Esophagus squamous epithelium (tissue), 4 donors: Measurements from ENCODE around the gene CRYL1.

Experiments used
- POLR2A ChIP-seq, 4 donors: fragments of 450-650 bp; IDR thresholded peaks; one replicate each; pipeline ENCODE4 v1.6.1; 2017; ENCODE audit warnings: antibody characterized with exemption in 4 of 4, mild to moderate bottlenecking in 4 of 4, moderate library complexity in 3 of 4
- TF ChIP-seq, protein P1 (sequence below), 6 experiments: fragments of 450-650 bp in 4 of 6; fragments of 200-600 bp in 2 of 6; sonication (generic) in 2 of 6; IDR thresholded peaks; one replicate each; pipeline ENCODE4 v1.5.1; 2016 to 2019; ENCODE audit warnings: antibody characterized with exemption in 6 of 6, mild to moderate bottlenecking in 4 of 6, moderate library complexity in 4 of 6

DNA sequence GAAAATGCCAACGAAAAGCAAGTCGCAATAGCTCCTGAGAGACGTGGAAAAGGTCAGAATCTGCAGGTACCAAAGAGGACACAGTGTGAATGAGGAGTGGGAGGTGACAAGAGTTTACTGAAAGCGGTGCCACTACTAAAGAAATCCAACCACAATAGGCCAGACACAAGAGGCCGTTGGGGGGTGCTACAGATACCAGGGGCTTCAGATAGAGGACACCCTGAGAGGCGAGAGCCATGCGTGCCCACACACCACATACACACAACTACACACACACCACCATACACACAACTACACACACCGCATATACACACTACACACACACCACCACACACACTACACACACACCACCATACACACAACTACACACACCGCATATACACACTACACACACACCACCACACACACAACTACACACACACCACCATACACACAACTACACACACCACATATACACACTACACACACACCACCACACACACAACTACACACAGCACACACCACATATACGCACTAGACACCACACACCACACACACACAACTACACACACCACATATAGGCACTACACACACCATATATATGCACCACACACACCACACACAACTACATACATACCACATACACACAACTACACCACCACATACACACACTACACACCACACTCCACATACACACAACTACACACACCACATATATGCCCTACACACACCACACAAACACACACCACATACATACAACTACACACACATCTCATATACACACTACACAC lies 28.5 kb downstream of the CRYL1 start:
- TF ChIP-seq POLR2A (IDR thresholded peaks at IDR 0.05): no peak
- TF ChIP-seq, protein P1, sequence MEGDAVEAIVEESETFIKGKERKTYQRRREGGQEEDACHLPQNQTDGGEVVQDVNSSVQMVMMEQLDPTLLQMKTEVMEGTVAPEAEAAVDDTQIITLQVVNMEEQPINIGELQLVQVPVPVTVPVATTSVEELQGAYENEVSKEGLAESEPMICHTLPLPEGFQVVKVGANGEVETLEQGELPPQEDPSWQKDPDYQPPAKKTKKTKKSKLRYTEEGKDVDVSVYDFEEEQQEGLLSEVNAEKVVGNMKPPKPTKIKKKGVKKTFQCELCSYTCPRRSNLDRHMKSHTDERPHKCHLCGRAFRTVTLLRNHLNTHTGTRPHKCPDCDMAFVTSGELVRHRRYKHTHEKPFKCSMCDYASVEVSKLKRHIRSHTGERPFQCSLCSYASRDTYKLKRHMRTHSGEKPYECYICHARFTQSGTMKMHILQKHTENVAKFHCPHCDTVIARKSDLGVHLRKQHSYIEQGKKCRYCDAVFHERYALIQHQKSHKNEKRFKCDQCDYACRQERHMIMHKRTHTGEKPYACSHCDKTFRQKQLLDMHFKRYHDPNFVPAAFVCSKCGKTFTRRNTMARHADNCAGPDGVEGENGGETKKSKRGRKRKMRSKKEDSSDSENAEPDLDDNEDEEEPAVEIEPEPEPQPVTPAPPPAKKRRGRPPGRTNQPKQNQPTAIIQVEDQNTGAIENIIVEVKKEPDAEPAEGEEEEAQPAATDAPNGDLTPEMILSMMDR (IDR thresholded peaks at IDR 0.05): no peak
